Transverse colon (tissue), 4 donors: ENCODE measurements around the gene BMERB1. TPM values are rescaled to one million over a fixed set of nuclear protein-coding genes. Genes with fewer than 3 reads are reported as not detected.
"Not testable (repeated sequence)": the region's sequence is repeated elsewhere in the genome, so short reads cannot be mapped to it uniquely, and the experiment has no call there.

Experiments
- DNase-seq: peaks from one replicate; pipeline ENCODE4 v3.0.0-alpha.2; 2019
- H3K27ac ChIP-seq, 4 donors: fragments of 200-600 bp; sonication (generic); 2 replicates each; pipeline ENCODE4 v1.5.1; 2016 to 2018; ENCODE audit warnings: inconsistent platforms in 4 of 4
- H3K27me3 ChIP-seq: fragments of 200-600 bp; sonication (generic); 2 replicates; pipeline ENCODE4 v1.5.1; 2017; ENCODE audit warnings: inconsistent platforms
- H3K36me3 ChIP-seq, 4 donors: fragments of 200-600 bp; sonication (generic); 2 replicates each; pipeline ENCODE4 v1.5.1; 2017 to 2019; ENCODE audit warnings: inconsistent platforms in 4 of 4
- H3K4me1 ChIP-seq, 4 donors: fragments of 200-600 bp; sonication (generic); 2 replicates each; pipeline ENCODE4 v1.5.1; 2017 to 2020; ENCODE audit warnings: inconsistent platforms in 4 of 4
- H3K4me3 ChIP-seq, 4 donors: fragments of 200-600 bp; sonication (generic); 1 replicate in 1 of 4; 2 replicates in 3 of 4; pipeline versions ENCODE4 v1.5.1 to v1.6.1; 2017 to 2019; ENCODE audit warnings: inconsistent platforms in 4 of 4
- H3K9me3 ChIP-seq, 2 donors: fragments of 200-600 bp; sonication (generic); 2 replicates each; pipeline ENCODE4 v1.5.1; 2017 to 2019; ENCODE audit warnings: inconsistent platforms in 2 of 2
- CTCF ChIP-seq, 5 experiments: fragments of 200-600 bp in 3 of 5; fragments of 450-650 bp in 2 of 5; sonication (generic) in 3 of 5; IDR thresholded peaks; 1 replicate in 2 of 5; 2 replicates in 3 of 5; pipeline ENCODE4 v1.5.1; 2016 to 2017; ENCODE audit warnings: antibody characterized with exemption in 5 of 5, inconsistent platforms in 3 of 5, mild to moderate bottlenecking in 2 of 5, moderate library complexity in 1 of 5
- EP300 ChIP-seq: sonication (generic); formaldehyde crosslinking; IDR thresholded peaks from one replicate; pipeline ENCODE4 v1.6.1; 2017; ENCODE audit warnings: antibody characterized with exemption, low read depth
- POLR2A ChIP-seq: fragments of 450-650 bp; IDR thresholded peaks from one replicate; pipeline ENCODE4 v1.6.1; 2016; ENCODE audit warnings: antibody characterized with exemption, mild to moderate bottlenecking, moderate library complexity
- POLR2AphosphoS5 ChIP-seq, 3 donors: sonication (generic); formaldehyde crosslinking; IDR thresholded peaks; one replicate each; pipeline ENCODE4 v1.6.1; 2016; ENCODE audit warnings: antibody characterized with exemption in 3 of 3
- WGBS, 2 donors: methylation state at CpG; one replicate each; pipeline ENCODE4 v1.1.5; 2018; ENCODE audit warnings: low coverage in 1 of 2; 5-methylcytosine and 5-hydroxymethylcytosine counted together
- in situ Hi-C, 4 donors: fragments of 200-750 bp; cut with MboI; loops; one replicate each; pipeline versions ENCODE4 v1.15.0 to v1.15.1; 2017; ENCODE audit warnings: low sequenced_read_pairs in 3 of 4, low pct_ligation_motif_present in 1 of 4, low pct_unique_long_range_greater_than_20kb in 1 of 4
- intact Hi-C: fragments of 100-400 bp; cut with DNase I; formaldehyde crosslinking; loops from one replicate; pipeline ENCODE4 v1.15.1; 2023; ENCODE audit warnings: low total_unique reads
- total RNA-seq, 4 donors: library from RNA; depleted of rRNA; stranded (reverse); fragments of >200 nt; gene quantifications; one replicate each; pipeline ENCODE4 v1.1.0, GENCODE V29; 2016

BMERB1 gene
- total RNA-seq, 4 donors from 2014 or later: 8.6 to 65.1 (median 14.1) TPM

- Histone ChIP-seq H3K27ac (no peak overlapping the region), H3K4me1 (peaks cover 0 to 1% (median 0%) of the 10 kb centered on the region in 4 donors), H3K4me3 (no peak overlapping the region), H3K36me3 (no peaks in the 10 kb centered on the region), H3K27me3 (no peaks in the 10 kb centered on the region), H3K9me3 (no peaks in the 10 kb centered on the region)
- no peak for DNase-seq
- in situ Hi-C loops (loop anchor here in 1 of 4 donors (25.0 kb wide), 1 partner anchor 108 kb away; the partner anchor contains the start of gene BMERB1), intact Hi-C loops (no loop called here)
- 95 to 100% methylated on average over 1 to 2 of the region's 2 CpGs for WGBS, 2 donors
- no peak for TF ChIP-seq CTCF (IDR thresholded peaks at IDR 0.05)
- no peak for TF ChIP-seq POLR2AphosphoS5 (IDR thresholded peaks at IDR 0.05)
- no peak for TF ChIP-seq POLR2A
- no peak for TF ChIP-seq EP300
Measured at GRCh38 chr16:15545544-15545943, 111.2 kb downstream of the BMERB1 start.

- H3K36me3 ChIP-seq, H3K4me3 ChIP-seq, H3K4me1 ChIP-seq, H3K27ac ChIP-seq, intact Hi-C loops, H3K9me3 ChIP-seq, H3K27me3 ChIP-seq, DNase-seq: not testable (repeated sequence)
- WGBS, 2 donors: 85 to 96% methylated on average over 4 to 13 of the region's 13 CpGs
- in situ Hi-C loops: loop anchor here in 1 of 4 donors (25.0 kb wide), 1 partner anchor 110 kb away; the partner anchor contains the start of gene BMERB1
Measured at GRCh38 chr16:15547072-15547767, 112.8 kb downstream of the BMERB1 start.

- in situ Hi-C loops: loop anchor here in 1 of 4 donors (25.0 kb wide), 1 partner anchor 110 kb away; the partner anchor contains the start of gene BMERB1
- intact Hi-C loops: no loop called here
- H3K27ac ChIP-seq: no peak overlapping the region
- H3K9me3 ChIP-seq: no peaks in the 10 kb centered on the region
- peaks cover 0 to 3% (median 0%) of the 10 kb centered on the region in 4 donors for H3K4me1 ChIP-seq
- 93 to 94% methylated on average over 6 of the region's 6 CpGs for WGBS, 2 donors
- no peak for DNase-seq
- no peaks in the 10 kb centered on the region for H3K36me3 ChIP-seq
- no peak overlapping the region for H3K4me3 ChIP-seq
- TF ChIP-seq POLR2AphosphoS5 (IDR thresholded peaks at IDR 0.05) (no peak), POLR2A (no peak), CTCF (IDR thresholded peaks at IDR 0.05) (no peak), EP300 (no peak)
- H3K27me3 ChIP-seq: no peaks in the 10 kb centered on the region
Measured at GRCh38 chr16:15547768-15548096, 113.3 kb downstream of the BMERB1 start.

- Histone ChIP-seq H3K27ac (no peak overlapping the region), H3K9me3 (no peaks in the 10 kb centered on the region), H3K4me3 (no peak overlapping the region), H3K4me1 (peaks cover 0 to 3% (median 0%) of the 10 kb centered on the region in 4 donors), H3K27me3 (no peaks in the 10 kb centered on the region), H3K36me3 (no peaks in the 10 kb centered on the region)
- TF ChIP-seq POLR2AphosphoS5 (IDR thresholded peaks at IDR 0.05): no peak
- no peak for TF ChIP-seq POLR2A
- no peak for TF ChIP-seq EP300
- TF ChIP-seq CTCF (IDR thresholded peaks at IDR 0.05): no peak
- 84 to 93% methylated on average over 2 to 3 of the region's 3 CpGs for WGBS, 2 donors
- intact Hi-C loops: no loop called here
- no peak for DNase-seq
- in situ Hi-C loops: loop anchor here in 1 of 4 donors (25.0 kb wide), 1 partner anchor 111 kb away; the partner anchor contains the start of gene BMERB1
Measured at GRCh38 chr16:15548482-15548891, 114.1 kb downstream of the BMERB1 start.

- Histone ChIP-seq H3K4me3 (no peak overlapping the region), H3K27ac (no peak overlapping the region), H3K36me3 (no peaks in the 10 kb centered on the region), H3K9me3 (no peaks in the 10 kb centered on the region), H3K27me3 (no peaks in the 10 kb centered on the region), H3K4me1 (peaks cover 0 to 3% (median 0%) of the 10 kb centered on the region in 4 donors)
- TF ChIP-seq EP300 (no peak), CTCF (IDR thresholded peaks at IDR 0.05) (no peak), POLR2AphosphoS5 (IDR thresholded peaks at IDR 0.05) (no peak), POLR2A (no peak)
- intact Hi-C loops: no loop called here
- in situ Hi-C loops: no loop called here
- 68 to 80% methylated on average over 5 to 6 of the region's 6 CpGs for WGBS, 2 donors
- no peak for DNase-seq
Measured at GRCh38 chr16:15552507-15552906, 118.1 kb downstream of the BMERB1 start.
